ENCODE results near the gene C11orf21. TPM values are rescaled to one million over a fixed set of nuclear protein-coding genes. Genes with fewer than 3 reads are reported as not detected.

C11orf21 gene
- polyA plus RNA-seq, 1 donor (not counting 4 experiments of a cell fraction or from before 2014, with no cell fraction given): not detected

DNA sequence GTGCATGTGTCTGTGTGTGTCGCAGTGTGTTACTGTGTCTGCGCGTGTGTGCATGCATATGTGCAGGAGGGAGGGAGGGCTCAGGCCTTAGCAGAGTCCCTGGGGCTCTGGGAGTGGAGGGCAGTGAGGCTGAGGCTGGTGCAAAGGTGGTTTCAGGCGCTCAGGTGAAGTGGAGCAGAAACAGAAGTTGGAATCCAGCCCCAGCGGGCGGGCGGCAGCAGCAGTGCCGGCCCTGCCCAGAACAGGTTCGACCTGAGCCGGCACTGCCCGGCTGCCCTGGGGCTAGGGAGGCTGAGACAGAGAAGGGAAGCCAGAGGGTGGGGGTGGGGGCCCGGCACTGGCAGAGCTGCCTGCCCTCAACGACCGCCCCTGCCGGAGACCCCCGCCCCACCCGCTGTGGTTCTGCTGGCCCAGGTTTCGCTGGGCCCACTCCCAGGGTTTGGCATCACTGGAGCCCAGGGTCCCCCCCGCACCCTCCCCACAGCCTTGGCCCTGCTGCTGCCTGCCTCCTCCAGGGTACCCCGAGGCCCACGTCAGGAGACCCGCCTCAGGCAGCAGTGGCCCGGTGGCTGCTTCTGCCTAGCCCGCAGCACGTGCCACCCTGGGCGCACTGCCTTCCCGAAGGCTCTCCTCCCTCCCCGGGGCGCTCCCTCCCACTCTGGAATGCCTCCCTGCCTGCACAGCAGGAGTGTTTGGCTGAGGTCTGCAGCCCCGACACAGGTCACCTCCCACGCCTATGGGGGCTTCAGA is 44.6 kb downstream of the C11orf21 start:
- dilution Hi-C loops (cut with MboI; ENCODE audit: extremely low pct_ligation_motif_present, low sequenced_read_pairs): no loop called here
- Histone ChIP-seq H3K9me3 (ENCODE audit: control insufficient read depth, low read depth, low read length) (no peaks in the 10 kb centered on the region), H3K27ac (ENCODE audit: control insufficient read depth, insufficient read depth, low read length) (no peak overlapping the region), H3K36me3 (ENCODE audit: control insufficient read depth in 2 of 2, extremely low read depth in 1 of 2, insufficient read depth in 2 of 2, low read length in 2 of 2) (no peaks in the 10 kb centered on the region), H3K79me2 (ENCODE audit: control insufficient read depth, insufficient read depth, low read length) (no peaks in the 10 kb centered on the region), H2AFZ (ENCODE audit: control insufficient read depth, low read length) (peak overlapping the region; percentile 10), H3K4me1 (ENCODE audit: control insufficient read depth, extremely low read depth, insufficient read depth, low read length) (peaks cover 15% of the 10 kb centered on the region), H4K20me1 (ENCODE audit: control insufficient read depth, extremely low read depth, insufficient read depth, low read length) (no peaks in the 10 kb centered on the region), H3K4me2 (ENCODE audit: control insufficient read depth, extremely low read depth, insufficient read depth, low read depth, low read length) (peak overlapping the region; percentile 65), H3K4me3 (ENCODE audit: control insufficient read depth in 2 of 3, extremely low read depth in 1 of 3, insufficient read depth in 2 of 3, low read depth in 1 of 3, low read length in 3 of 3) (peak overlapping the region in 1 of 3 experiments; percentile 52), H3K27me3 (ENCODE audit: control insufficient read depth, extremely low read depth, insufficient read depth, low read length) (peaks cover 31% of the 10 kb centered on the region), H3K9me1 (ENCODE audit: control insufficient read depth, extremely low read depth, insufficient read depth, low read length) (no peaks in the 10 kb centered on the region), H3K9ac (ENCODE audit: control insufficient read depth, extremely low read depth, insufficient read depth, low read length) (no peak overlapping the region)
- peak; percentile 38 for DNase-seq (ENCODE audit: low read depth, low spot score)
- no peak for FAIRE-seq
- TF ChIP-seq, protein P1, sequence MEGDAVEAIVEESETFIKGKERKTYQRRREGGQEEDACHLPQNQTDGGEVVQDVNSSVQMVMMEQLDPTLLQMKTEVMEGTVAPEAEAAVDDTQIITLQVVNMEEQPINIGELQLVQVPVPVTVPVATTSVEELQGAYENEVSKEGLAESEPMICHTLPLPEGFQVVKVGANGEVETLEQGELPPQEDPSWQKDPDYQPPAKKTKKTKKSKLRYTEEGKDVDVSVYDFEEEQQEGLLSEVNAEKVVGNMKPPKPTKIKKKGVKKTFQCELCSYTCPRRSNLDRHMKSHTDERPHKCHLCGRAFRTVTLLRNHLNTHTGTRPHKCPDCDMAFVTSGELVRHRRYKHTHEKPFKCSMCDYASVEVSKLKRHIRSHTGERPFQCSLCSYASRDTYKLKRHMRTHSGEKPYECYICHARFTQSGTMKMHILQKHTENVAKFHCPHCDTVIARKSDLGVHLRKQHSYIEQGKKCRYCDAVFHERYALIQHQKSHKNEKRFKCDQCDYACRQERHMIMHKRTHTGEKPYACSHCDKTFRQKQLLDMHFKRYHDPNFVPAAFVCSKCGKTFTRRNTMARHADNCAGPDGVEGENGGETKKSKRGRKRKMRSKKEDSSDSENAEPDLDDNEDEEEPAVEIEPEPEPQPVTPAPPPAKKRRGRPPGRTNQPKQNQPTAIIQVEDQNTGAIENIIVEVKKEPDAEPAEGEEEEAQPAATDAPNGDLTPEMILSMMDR (optimal IDR thresholded peaks at IDR 0.05 in 1 of 3, IDR thresholded peaks at IDR 0.05 in 1 of 3, conservative IDR thresholded peaks at IDR 0.05 in 1 of 3; ENCODE audit: extremely low read depth in 1 of 3, insufficient read depth in 2 of 3, low read length in 3 of 3): no peak
- no peak for TF ChIP-seq EZH2 (IDR thresholded peaks at IDR 0.05; ENCODE audit: low read length)

DNA sequence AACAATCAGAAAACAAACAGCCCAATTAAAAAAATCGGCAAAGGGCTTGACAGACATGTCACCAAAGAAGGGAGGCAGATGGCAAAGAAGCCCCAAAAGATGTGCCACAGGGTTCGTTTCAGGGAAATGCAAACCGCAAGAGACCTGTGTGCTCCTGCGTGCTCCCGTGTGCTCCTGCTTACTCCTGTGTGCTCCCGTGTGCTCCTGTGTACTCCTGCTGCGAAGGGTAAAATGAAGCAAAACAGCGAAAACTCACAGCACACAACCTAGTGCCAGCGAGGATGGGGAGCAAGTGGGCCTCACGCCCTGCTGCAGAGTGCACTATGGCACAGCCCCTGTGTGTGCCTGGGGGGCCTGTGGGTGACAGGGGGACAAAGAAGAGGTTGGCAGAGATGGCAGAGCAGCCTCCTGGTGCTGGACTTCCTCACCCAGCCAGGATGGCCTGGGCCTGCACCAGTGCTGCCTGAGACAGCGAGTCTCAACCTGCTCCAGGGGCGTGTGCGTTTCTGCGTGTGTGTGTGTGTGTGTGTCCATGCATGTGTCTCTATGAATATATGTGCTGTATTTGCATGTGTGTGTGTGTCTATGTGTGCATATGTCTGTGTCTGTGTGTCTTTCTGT is 45.3 kb downstream of the C11orf21 start:
- DNase-seq (ENCODE audit: low read depth, low spot score) (peak; percentile 30), FAIRE-seq (peak; percentile 76)
- Histone ChIP-seq H3K79me2 (ENCODE audit: control insufficient read depth, insufficient read depth, low read length) (no peaks in the 10 kb centered on the region), H3K9me3 (ENCODE audit: control insufficient read depth, low read depth, low read length) (no peaks in the 10 kb centered on the region), H3K4me2 (ENCODE audit: control insufficient read depth, extremely low read depth, insufficient read depth, low read depth, low read length) (peak overlapping the region; percentile 65), H3K9me1 (ENCODE audit: control insufficient read depth, extremely low read depth, insufficient read depth, low read length) (no peaks in the 10 kb centered on the region), H3K4me3 (ENCODE audit: control insufficient read depth in 2 of 3, extremely low read depth in 1 of 3, insufficient read depth in 2 of 3, low read depth in 1 of 3, low read length in 3 of 3) (peak overlapping the region in 1 of 3 experiments; percentile 52), H3K27me3 (ENCODE audit: control insufficient read depth, extremely low read depth, insufficient read depth, low read length) (peaks cover 31% of the 10 kb centered on the region), H3K36me3 (ENCODE audit: control insufficient read depth in 2 of 2, extremely low read depth in 1 of 2, insufficient read depth in 2 of 2, low read length in 2 of 2) (no peaks in the 10 kb centered on the region), H3K27ac (ENCODE audit: control insufficient read depth, insufficient read depth, low read length) (no peak overlapping the region), H3K4me1 (ENCODE audit: control insufficient read depth, extremely low read depth, insufficient read depth, low read length) (peaks cover 15% of the 10 kb centered on the region), H3K9ac (ENCODE audit: control insufficient read depth, extremely low read depth, insufficient read depth, low read length) (no peak overlapping the region), H2AFZ (ENCODE audit: control insufficient read depth, low read length) (peak overlapping the region; percentile 51), H4K20me1 (ENCODE audit: control insufficient read depth, extremely low read depth, insufficient read depth, low read length) (no peaks in the 10 kb centered on the region)
- TF ChIP-seq, protein P1 (optimal IDR thresholded peaks at IDR 0.05 in 1 of 3, IDR thresholded peaks at IDR 0.05 in 1 of 3, conservative IDR thresholded peaks at IDR 0.05 in 1 of 3; ENCODE audit: extremely low read depth in 1 of 3, insufficient read depth in 2 of 3, low read length in 3 of 3): no peak
- TF ChIP-seq EZH2 (IDR thresholded peaks at IDR 0.05; ENCODE audit: low read length): no peak
- dilution Hi-C loops (cut with MboI; ENCODE audit: extremely low pct_ligation_motif_present, low sequenced_read_pairs): no loop called here
